ENCODE measurements around the gene PRPS1.

The PRPS1 gene

GRCh38 chrX:107619885-107620322 is 8.4 kb upstream of the PRPS1 start:
- TF ChIP-seq ISL1 (CRISPR knock-in tag; IDR thresholded peaks at IDR 0.05): peak; percentile 77
- no peak for TF ChIP-seq ZNF8 (CRISPR knock-in tag; IDR thresholded peaks at IDR 0.05)
- no peak for TF ChIP-seq ZFP3 (CRISPR knock-in tag; IDR thresholded peaks at IDR 0.05)
- no peak for TF ChIP-seq GLIS3 (CRISPR knock-in tag; IDR thresholded peaks at IDR 0.05)
- TF ChIP-seq ZNF565 (CRISPR knock-in tag; conservative IDR thresholded peaks at IDR 0.05; ENCODE audit: low read depth): no peak
- ATAC-seq: no peak

DNA sequence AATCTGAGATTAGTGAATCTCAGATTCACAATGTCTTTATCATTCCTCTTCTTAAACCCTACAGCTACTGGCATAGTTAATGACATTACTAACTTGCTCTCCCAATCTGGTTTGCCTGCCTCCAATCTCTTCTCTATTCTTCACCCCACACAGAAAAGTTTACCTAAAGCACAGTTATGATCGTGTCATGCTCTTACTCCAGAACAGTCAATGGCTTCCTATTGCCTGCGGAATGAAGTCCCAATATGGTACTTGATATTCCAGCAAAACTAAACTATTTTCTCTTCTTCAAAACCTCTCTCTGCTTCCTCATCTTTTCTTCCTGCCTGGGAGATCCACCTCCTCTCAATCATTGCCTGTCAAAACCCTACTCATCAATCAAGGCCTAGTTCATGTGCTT is 3.4 kb upstream of the PRPS1 start:
- ATAC-seq: no peak
- TF ChIP-seq BACH2 (CRISPR knock-in tag; IDR thresholded peaks at IDR 0.05; ENCODE audit: borderline replicate concordance): no peak
- no peak for TF ChIP-seq ZC3H10 (CRISPR knock-in tag; IDR thresholded peaks at IDR 0.05)
- TF ChIP-seq TCF4 (CRISPR knock-in tag; IDR thresholded peaks at IDR 0.05; ENCODE audit: borderline replicate concordance): no peak

- no peak for ATAC-seq
- TF ChIP-seq ZNF565 (CRISPR knock-in tag; conservative IDR thresholded peaks at IDR 0.05; ENCODE audit: low read depth): no peak
- TF ChIP-seq POU6F1 (CRISPR knock-in tag; IDR thresholded peaks at IDR 0.05; ENCODE audit: borderline replicate concordance, low read depth): no peak
- TF ChIP-seq BACH2 (CRISPR knock-in tag; IDR thresholded peaks at IDR 0.05; ENCODE audit: borderline replicate concordance): no peak
- TF ChIP-seq CSDC2 (CRISPR knock-in tag; IDR thresholded peaks at IDR 0.05): no peak
- TF ChIP-seq ZNF70 (CRISPR knock-in tag; IDR thresholded peaks at IDR 0.05): no peak
- no peak for TF ChIP-seq GLIS3 (CRISPR knock-in tag; IDR thresholded peaks at IDR 0.05)
- TF ChIP-seq ZC3H10 (CRISPR knock-in tag; IDR thresholded peaks at IDR 0.05): no peak
- no peak for TF ChIP-seq ISL1 (CRISPR knock-in tag; IDR thresholded peaks at IDR 0.05)
- no peak for TF ChIP-seq ESRRG (CRISPR knock-in tag; IDR thresholded peaks at IDR 0.05)
- TF ChIP-seq ARNTL (CRISPR knock-in tag; IDR thresholded peaks at IDR 0.05; ENCODE audit: borderline replicate concordance, low read depth): no peak
- TF ChIP-seq, protein P1, sequence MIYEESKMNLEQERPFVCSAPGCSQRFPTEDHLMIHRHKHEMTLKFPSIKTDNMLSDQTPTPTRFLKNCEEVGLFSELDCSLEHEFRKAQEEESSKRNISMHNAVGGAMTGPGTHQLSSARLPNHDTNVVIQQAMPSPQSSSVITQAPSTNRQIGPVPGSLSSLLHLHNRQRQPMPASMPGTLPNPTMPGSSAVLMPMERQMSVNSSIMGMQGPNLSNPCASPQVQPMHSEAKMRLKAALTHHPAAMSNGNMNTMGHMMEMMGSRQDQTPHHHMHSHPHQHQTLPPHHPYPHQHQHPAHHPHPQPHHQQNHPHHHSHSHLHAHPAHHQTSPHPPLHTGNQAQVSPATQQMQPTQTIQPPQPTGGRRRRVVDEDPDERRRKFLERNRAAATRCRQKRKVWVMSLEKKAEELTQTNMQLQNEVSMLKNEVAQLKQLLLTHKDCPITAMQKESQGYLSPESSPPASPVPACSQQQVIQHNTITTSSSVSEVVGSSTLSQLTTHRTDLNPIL (CRISPR knock-in tag; IDR thresholded peaks at IDR 0.05; ENCODE audit: low read depth): no peak
- no peak for TF ChIP-seq TOX (CRISPR knock-in tag; IDR thresholded peaks at IDR 0.05; ENCODE audit: borderline replicate concordance)
- TF ChIP-seq, protein P2, sequence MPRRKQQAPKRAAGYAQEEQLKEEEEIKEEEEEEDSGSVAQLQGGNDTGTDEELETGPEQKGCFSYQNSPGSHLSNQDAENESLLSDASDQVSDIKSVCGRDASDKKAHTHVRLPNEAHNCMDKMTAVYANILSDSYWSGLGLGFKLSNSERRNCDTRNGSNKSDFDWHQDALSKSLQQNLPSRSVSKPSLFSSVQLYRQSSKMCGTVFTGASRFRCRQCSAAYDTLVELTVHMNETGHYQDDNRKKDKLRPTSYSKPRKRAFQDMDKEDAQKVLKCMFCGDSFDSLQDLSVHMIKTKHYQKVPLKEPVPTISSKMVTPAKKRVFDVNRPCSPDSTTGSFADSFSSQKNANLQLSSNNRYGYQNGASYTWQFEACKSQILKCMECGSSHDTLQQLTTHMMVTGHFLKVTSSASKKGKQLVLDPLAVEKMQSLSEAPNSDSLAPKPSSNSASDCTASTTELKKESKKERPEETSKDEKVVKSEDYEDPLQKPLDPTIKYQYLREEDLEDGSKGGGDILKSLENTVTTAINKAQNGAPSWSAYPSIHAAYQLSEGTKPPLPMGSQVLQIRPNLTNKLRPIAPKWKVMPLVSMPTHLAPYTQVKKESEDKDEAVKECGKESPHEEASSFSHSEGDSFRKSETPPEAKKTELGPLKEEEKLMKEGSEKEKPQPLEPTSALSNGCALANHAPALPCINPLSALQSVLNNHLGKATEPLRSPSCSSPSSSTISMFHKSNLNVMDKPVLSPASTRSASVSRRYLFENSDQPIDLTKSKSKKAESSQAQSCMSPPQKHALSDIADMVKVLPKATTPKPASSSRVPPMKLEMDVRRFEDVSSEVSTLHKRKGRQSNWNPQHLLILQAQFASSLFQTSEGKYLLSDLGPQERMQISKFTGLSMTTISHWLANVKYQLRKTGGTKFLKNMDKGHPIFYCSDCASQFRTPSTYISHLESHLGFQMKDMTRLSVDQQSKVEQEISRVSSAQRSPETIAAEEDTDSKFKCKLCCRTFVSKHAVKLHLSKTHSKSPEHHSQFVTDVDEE (CRISPR knock-in tag; IDR thresholded peaks at IDR 0.05): no peak
- TF ChIP-seq OSR1 (CRISPR knock-in tag; IDR thresholded peaks at IDR 0.05): no peak
- TF ChIP-seq, protein P3, sequence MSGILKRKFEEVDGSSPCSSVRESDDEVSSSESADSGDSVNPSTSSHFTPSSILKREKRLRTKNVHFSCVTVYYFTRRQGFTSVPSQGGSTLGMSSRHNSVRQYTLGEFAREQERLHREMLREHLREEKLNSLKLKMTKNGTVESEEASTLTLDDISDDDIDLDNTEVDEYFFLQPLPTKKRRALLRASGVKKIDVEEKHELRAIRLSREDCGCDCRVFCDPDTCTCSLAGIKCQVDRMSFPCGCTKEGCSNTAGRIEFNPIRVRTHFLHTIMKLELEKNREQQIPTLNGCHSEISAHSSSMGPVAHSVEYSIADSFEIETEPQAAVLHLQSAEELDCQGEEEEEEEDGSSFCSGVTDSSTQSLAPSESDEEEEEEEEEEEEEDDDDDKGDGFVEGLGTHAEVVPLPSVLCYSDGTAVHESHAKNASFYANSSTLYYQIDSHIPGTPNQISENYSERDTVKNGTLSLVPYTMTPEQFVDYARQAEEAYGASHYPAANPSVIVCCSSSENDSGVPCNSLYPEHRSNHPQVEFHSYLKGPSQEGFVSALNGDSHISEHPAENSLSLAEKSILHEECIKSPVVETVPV (CRISPR knock-in tag; IDR thresholded peaks at IDR 0.05): no peak
- TF ChIP-seq ZFP3 (CRISPR knock-in tag; IDR thresholded peaks at IDR 0.05): no peak
- TF ChIP-seq PPARA (CRISPR knock-in tag; IDR thresholded peaks at IDR 0.05; ENCODE audit: borderline replicate concordance): no peak
- no peak for TF ChIP-seq ZNF8 (CRISPR knock-in tag; IDR thresholded peaks at IDR 0.05)
Observed at GRCh38 chrX:107625739-107626138, 2.6 kb upstream of the PRPS1 start.

DNA sequence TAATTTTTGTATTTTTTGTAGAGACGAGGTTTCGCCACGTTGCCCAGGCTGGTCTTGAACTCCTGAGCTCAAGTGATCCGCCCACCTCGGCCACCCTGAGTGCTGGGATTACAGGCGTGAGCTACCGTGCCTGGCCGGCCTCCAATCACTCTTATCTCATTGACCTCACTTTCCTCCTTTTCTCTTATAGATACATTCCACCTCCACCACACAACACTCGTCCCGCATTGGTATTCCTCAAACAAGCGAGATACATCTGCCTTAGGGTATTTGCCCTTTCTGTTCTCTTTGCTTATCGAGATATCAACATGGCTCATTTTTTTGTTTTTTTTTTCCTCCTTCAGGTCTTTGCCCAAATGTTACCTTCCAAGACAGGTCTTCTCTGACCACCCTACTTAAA is 1.8 kb upstream of the PRPS1 start:
- ATAC-seq: no peak
- TF ChIP-seq ZNF8 (CRISPR knock-in tag; IDR thresholded peaks at IDR 0.05): no peak
- TF ChIP-seq ISL1 (CRISPR knock-in tag; IDR thresholded peaks at IDR 0.05): no peak
- TF ChIP-seq OSR1 (CRISPR knock-in tag; IDR thresholded peaks at IDR 0.05): no peak
- TF ChIP-seq, protein P2 (CRISPR knock-in tag; IDR thresholded peaks at IDR 0.05): no peak
- no peak for TF ChIP-seq GLIS3 (CRISPR knock-in tag; IDR thresholded peaks at IDR 0.05)
- no peak for TF ChIP-seq BACH2 (CRISPR knock-in tag; IDR thresholded peaks at IDR 0.05; ENCODE audit: borderline replicate concordance)
- TF ChIP-seq ARNTL (CRISPR knock-in tag; IDR thresholded peaks at IDR 0.05; ENCODE audit: borderline replicate concordance, low read depth): no peak
- no peak for TF ChIP-seq PPARA (CRISPR knock-in tag; IDR thresholded peaks at IDR 0.05; ENCODE audit: borderline replicate concordance)
- TF ChIP-seq ZC3H10 (CRISPR knock-in tag; IDR thresholded peaks at IDR 0.05): no peak
- no peak for TF ChIP-seq ZNF70 (CRISPR knock-in tag; IDR thresholded peaks at IDR 0.05)
